Tibial artery (tissue), 4 donors: ENCODE data around the gene FASLG.

Source experiments
- DNase-seq, 2 donors: peaks; one replicate each; pipeline ENCODE4 v3.0.0-alpha.2; 2019
- H3K27ac ChIP-seq, 2 donors: fragments of 200-600 bp; sonication (generic) in 1 of 2; 1 replicate in 1 of 2; 2 replicates in 1 of 2; pipeline ENCODE4 v1.5.1; 2018 to 2019; ENCODE audit warnings: mild to moderate bottlenecking in 1 of 2
- H3K27me3 ChIP-seq, 2 donors: fragments of 200-600 bp; sonication (generic) in 1 of 2; one replicate each; pipeline versions ENCODE4 v1.5.1 to v1.6.0; 2016 to 2019
- H3K36me3 ChIP-seq, 3 donors: fragments of 200-600 bp; sonication (generic) in 2 of 3; one replicate each; pipeline ENCODE4 v1.5.1; 2016 to 2019; ENCODE audit warnings: mild to moderate bottlenecking in 2 of 3
- H3K4me1 ChIP-seq, 4 donors: fragments of 200-600 bp; sonication (generic) in 2 of 4; 1 replicate in 3 of 4; 2 replicates in 1 of 4; pipeline ENCODE4 v1.5.1; 2016 to 2019
- H3K4me3 ChIP-seq, 2 donors: fragments of 200-600 bp; sonication (generic) in 1 of 2; 1 replicate in 1 of 2; 2 replicates in 1 of 2; pipeline ENCODE4 v1.5.1; 2018 to 2019; ENCODE audit warnings: mild to moderate bottlenecking in 2 of 2
- H3K9me3 ChIP-seq, 3 donors: fragments of 200-600 bp; sonication (generic) in 1 of 3; one replicate each; pipeline ENCODE4 v1.5.1; 2016 to 2019
- CTCF ChIP-seq, 2 experiments: fragments of 200-600 bp in 1 of 2; fragments of 450-650 bp in 1 of 2; IDR thresholded peaks; one replicate each; pipeline ENCODE4 v1.5.1; 2017 to 2019; ENCODE audit warnings: antibody characterized with exemption in 2 of 2, mild to moderate bottlenecking in 1 of 2, moderate library complexity in 1 of 2
- intact Hi-C: fragments of 100-400 bp; cut with DNase I; formaldehyde crosslinking; loops from one replicate; pipeline ENCODE4 v1.15.0; 2023; ENCODE audit warnings: low total_unique reads

The FASLG gene

GRCh38 chr1:172628401-172628800, 30.5 kb upstream of the FASLG start:
- no peak for TF ChIP-seq CTCF (IDR thresholded peaks at IDR 0.05)
- no peaks in the 10 kb centered on the region for H3K4me1 ChIP-seq
- intact Hi-C loops, result no loop called here
- H3K9me3 ChIP-seq, result peaks cover 0 to 10% (median 0%) of the 10 kb centered on the region in 3 donors
- DNase-seq, result no peak
- no peaks in the 10 kb centered on the region for H3K36me3 ChIP-seq
- H3K27ac ChIP-seq, result no peak overlapping the region
- H3K27me3 ChIP-seq, result no peaks in the 10 kb centered on the region
- H3K4me3 ChIP-seq, result no peak overlapping the region

GRCh38 chr1:172629170-172629569, 29.7 kb upstream of the FASLG start:
- no peak for TF ChIP-seq CTCF (IDR thresholded peaks at IDR 0.05)
- DNase-seq, result no peak
- no peaks in the 10 kb centered on the region for H3K4me1 ChIP-seq
- intact Hi-C loops, result no loop called here
- H3K27me3 ChIP-seq, result no peaks in the 10 kb centered on the region
- peaks cover 0 to 10% (median 0%) of the 10 kb centered on the region in 3 donors for H3K9me3 ChIP-seq
- H3K4me3 ChIP-seq, result no peak overlapping the region
- H3K27ac ChIP-seq, result no peak overlapping the region
- H3K36me3 ChIP-seq, result no peaks in the 10 kb centered on the region

GRCh38 chr1:172629638-172630037, 29.3 kb upstream of the FASLG start:
- no peak for DNase-seq
- Histone ChIP-seq H3K9me3 (peaks cover 0 to 10% (median 0%) of the 10 kb centered on the region in 3 donors), H3K4me1 (no peaks in the 10 kb centered on the region), H3K36me3 (no peaks in the 10 kb centered on the region), H3K27me3 (no peaks in the 10 kb centered on the region), H3K27ac (no peak overlapping the region), H3K4me3 (no peak overlapping the region)
- intact Hi-C loops, result no loop called here
- TF ChIP-seq CTCF (IDR thresholded peaks at IDR 0.05), result no peak

- Histone ChIP-seq H3K4me1 (no peaks in the 10 kb centered on the region), H3K4me3 (no peak overlapping the region), H3K27me3 (no peaks in the 10 kb centered on the region), H3K36me3 (no peaks in the 10 kb centered on the region), H3K27ac (no peak overlapping the region), H3K9me3 (peaks cover 0 to 10% (median 0%) of the 10 kb centered on the region in 3 donors)
- intact Hi-C loops, result no loop called here
- no peak for TF ChIP-seq CTCF (IDR thresholded peaks at IDR 0.05)
- DNase-seq, result no peak
These were observed 28.7 kb upstream of the FASLG start for GRCh38 chr1:172630056-172630818.

- no peak overlapping the region for H3K4me3 ChIP-seq
- peaks cover 0 to 10% (median 0%) of the 10 kb centered on the region in 3 donors for H3K9me3 ChIP-seq
- no peak for DNase-seq
- no peak overlapping the region for H3K27ac ChIP-seq
- TF ChIP-seq CTCF (IDR thresholded peaks at IDR 0.05), result no peak
- intact Hi-C loops, result no loop called here
- no peaks in the 10 kb centered on the region for H3K27me3 ChIP-seq
- no peaks in the 10 kb centered on the region for H3K36me3 ChIP-seq
- no peaks in the 10 kb centered on the region for H3K4me1 ChIP-seq
These were observed 28.0 kb upstream of the FASLG start for GRCh38 chr1:172630868-172631267.
